Measurements from ENCODE around the gene C11orf42.

Gene C11orf42

GRCh38 chr11:6205366-6205765 is at the start of gene C11orf42:
TSS of gene C11orf42 (plus strand) at chr11:6205557. CDS start at chr11:6205616, 59 bp downstream.
- ATAC-seq (ENCODE audit: low read depth) (no peak), DNase-seq (ENCODE audit: low spot score in 2 of 2) (no peak)
- Mint-ChIP-seq H3K4me1 (peaks cover 12% of the 10 kb centered on the region), H3K36me3 (peaks cover 15% of the 10 kb centered on the region), H3K27me3 (no peaks in the 10 kb centered on the region), H3K27ac (no peak within 1 kb of the TSS), H3K9me3 (no peaks in the 10 kb centered on the region), H3K4me3 (no peak within 1 kb of the TSS)

GRCh38 chr11:6156628-6157359 is 48.6 kb upstream of the C11orf42 start:
- no peaks in the 10 kb centered on the region for H3K36me3 Mint-ChIP-seq
- H3K27ac Mint-ChIP-seq = no peak overlapping the region
- no peak for ATAC-seq (ENCODE audit: low read depth)
- DNase-seq (ENCODE audit: low spot score in 2 of 2) = no peak
- H3K27me3 Mint-ChIP-seq = no peaks in the 10 kb centered on the region
- no peaks in the 10 kb centered on the region for H3K4me1 Mint-ChIP-seq
- H3K9me3 Mint-ChIP-seq = no peaks in the 10 kb centered on the region
- no peak overlapping the region for H3K4me3 Mint-ChIP-seq

- ATAC-seq (ENCODE audit: low read depth) (no peak), DNase-seq (ENCODE audit: low spot score in 2 of 2) (no peak)
- Mint-ChIP-seq H3K9me3 (no peaks in the 10 kb centered on the region), H3K27me3 (peaks cover 11% of the 10 kb centered on the region), H3K36me3 (no peaks in the 10 kb centered on the region), H3K27ac (no peak within 1 kb of the TSS), H3K4me3 (no peak within 1 kb of the TSS), H3K4me1 (no peaks in the 10 kb centered on the region)
These were observed 35.1 kb upstream of the C11orf42 start, which contains the start of gene OR52B2 for GRCh38 chr11:6170226-6170625. TSS of gene OR52B2 (minus strand) at chr11:6170326. CDS start at chr11:6170326, 0 bp downstream.

GRCh38 chr11:6175440-6175839 is 29.9 kb upstream of the C11orf42 start:
- Mint-ChIP-seq H3K4me3 (no peak overlapping the region), H3K36me3 (no peaks in the 10 kb centered on the region), H3K9me3 (no peaks in the 10 kb centered on the region), H3K4me1 (no peaks in the 10 kb centered on the region), H3K27ac (no peak overlapping the region), H3K27me3 (peaks cover 9% of the 10 kb centered on the region)
- DNase-seq (ENCODE audit: low spot score in 2 of 2) = no peak
- no peak for ATAC-seq (ENCODE audit: low read depth)

GRCh38 chr11:6191742-6192141 is 13.6 kb upstream of the C11orf42 start:
- no peaks in the 10 kb centered on the region for H3K27me3 Mint-ChIP-seq
- no peak overlapping the region for H3K4me3 Mint-ChIP-seq
- no peaks in the 10 kb centered on the region for H3K9me3 Mint-ChIP-seq
- no peaks in the 10 kb centered on the region for H3K36me3 Mint-ChIP-seq
- ATAC-seq (ENCODE audit: low read depth) = no peak
- DNase-seq (ENCODE audit: low spot score in 2 of 2) = no peak
- H3K4me1 Mint-ChIP-seq = peaks cover 3% of the 10 kb centered on the region
- H3K27ac Mint-ChIP-seq = peak overlapping the region; percentile 10

GRCh38 chr11:6194065-6194581 is 11.2 kb upstream of the C11orf42 start:
- Mint-ChIP-seq H3K9me3 (no peaks in the 10 kb centered on the region), H3K4me1 (peaks cover 3% of the 10 kb centered on the region), H3K27me3 (no peaks in the 10 kb centered on the region), H3K36me3 (no peaks in the 10 kb centered on the region), H3K27ac (no peak overlapping the region), H3K4me3 (no peak overlapping the region)
- DNase-seq (ENCODE audit: low spot score in 2 of 2) (no peak), ATAC-seq (ENCODE audit: low read depth) (no peak)

- H3K4me3 Mint-ChIP-seq = no peak overlapping the region
- DNase-seq (ENCODE audit: low spot score in 2 of 2) (no peak), ATAC-seq (ENCODE audit: low read depth) (no peak)
- no peaks in the 10 kb centered on the region for H3K27me3 Mint-ChIP-seq
- H3K9me3 Mint-ChIP-seq = no peaks in the 10 kb centered on the region
- no peak overlapping the region for H3K27ac Mint-ChIP-seq
- peaks cover 3% of the 10 kb centered on the region for H3K4me1 Mint-ChIP-seq
- H3K36me3 Mint-ChIP-seq = no peaks in the 10 kb centered on the region
These were observed 9.0 kb upstream of the C11orf42 start for GRCh38 chr11:6196396-6196795.

GRCh38 chr11:6197466-6198200 is 7.7 kb upstream of the C11orf42 start:
- Mint-ChIP-seq H3K27me3 (no peaks in the 10 kb centered on the region), H3K36me3 (no peaks in the 10 kb centered on the region), H3K27ac (no peak overlapping the region), H3K4me1 (peaks cover 3% of the 10 kb centered on the region), H3K4me3 (no peak overlapping the region), H3K9me3 (no peaks in the 10 kb centered on the region)
- DNase-seq (ENCODE audit: low spot score in 2 of 2) (no peak), ATAC-seq (ENCODE audit: low read depth) (no peak)

- ATAC-seq (ENCODE audit: low read depth) = no peak
- H3K4me1 Mint-ChIP-seq = peaks cover 13% of the 10 kb centered on the region
- H3K36me3 Mint-ChIP-seq = peaks cover 3% of the 10 kb centered on the region
These were observed 6.1 kb upstream of the C11orf42 start, which contains the start of gene OR52W1 for GRCh38 chr11:6199174-6199810. TSS of gene OR52W1 (plus strand) at chr11:6199224. CDS start at chr11:6199224, 0 bp downstream.

GRCh38 chr11:6200975-6201374 is 4.4 kb upstream of the C11orf42 start:
- H3K4me3 Mint-ChIP-seq = no peak overlapping the region
- H3K9me3 Mint-ChIP-seq = no peaks in the 10 kb centered on the region
- no peak for ATAC-seq (ENCODE audit: low read depth)
- H3K27me3 Mint-ChIP-seq = no peaks in the 10 kb centered on the region
- DNase-seq (ENCODE audit: low spot score in 2 of 2) = no peak
- no peak overlapping the region for H3K27ac Mint-ChIP-seq
- H3K36me3 Mint-ChIP-seq = peaks cover 7% of the 10 kb centered on the region
- H3K4me1 Mint-ChIP-seq = peaks cover 15% of the 10 kb centered on the region

More at GRCh38 chr11:6199174-6199810, 6.1 kb upstream of the C11orf42 start, which contains the start of gene OR52W1:
- Mint-ChIP-seq H3K27ac (no peak within 1 kb of the TSS), H3K9me3 (no peaks in the 10 kb centered on the region), H3K4me3 (no peak within 1 kb of the TSS), H3K27me3 (no peaks in the 10 kb centered on the region)
- DNase-seq (ENCODE audit: low spot score in 2 of 2) = no peak

- no peak overlapping the region for H3K27ac Mint-ChIP-seq
- DNase-seq (ENCODE audit: low spot score in 2 of 2) (no peak), ATAC-seq (ENCODE audit: low read depth) (no peak)
- H3K27me3 Mint-ChIP-seq = no peaks in the 10 kb centered on the region
- no peak overlapping the region for H3K4me3 Mint-ChIP-seq
- H3K4me1 Mint-ChIP-seq = peaks cover 13% of the 10 kb centered on the region
- no peaks in the 10 kb centered on the region for H3K9me3 Mint-ChIP-seq
- peaks cover 8% of the 10 kb centered on the region for H3K36me3 Mint-ChIP-seq
These were observed 3.9 kb upstream of the C11orf42 start for GRCh38 chr11:6201481-6201880.

- ATAC-seq (ENCODE audit: low read depth) (no peak), DNase-seq (ENCODE audit: low spot score in 2 of 2) (no peak)
- H3K27ac Mint-ChIP-seq = no peak overlapping the region
- H3K4me1 Mint-ChIP-seq = peaks cover 12% of the 10 kb centered on the region
- H3K9me3 Mint-ChIP-seq = no peaks in the 10 kb centered on the region
- H3K27me3 Mint-ChIP-seq = no peaks in the 10 kb centered on the region
- H3K4me3 Mint-ChIP-seq = no peak overlapping the region
- H3K36me3 Mint-ChIP-seq = peaks cover 8% of the 10 kb centered on the region
These were observed 3.3 kb upstream of the C11orf42 start for GRCh38 chr11:6202041-6202440.

- Mint-ChIP-seq H3K4me3 (no peak overlapping the region), H3K27ac (peak overlapping the region; percentile 2), H3K9me3 (no peaks in the 10 kb centered on the region), H3K4me1 (peaks cover 12% of the 10 kb centered on the region), H3K27me3 (no peaks in the 10 kb centered on the region), H3K36me3 (peaks cover 8% of the 10 kb centered on the region)
- DNase-seq (ENCODE audit: low spot score in 2 of 2) = no peak
- no peak for ATAC-seq (ENCODE audit: low read depth)
These were observed 2.0 kb upstream of the C11orf42 start for GRCh38 chr11:6203327-6203726.

- Mint-ChIP-seq H3K27ac (no peak overlapping the region), H3K9me3 (no peaks in the 10 kb centered on the region), H3K4me1 (peaks cover 12% of the 10 kb centered on the region)
These were observed 651 bp upstream of the C11orf42 start for GRCh38 chr11:6204706-6205105.

More at GRCh38 chr11:6204706-6205105, 651 bp upstream of the C11orf42 start:
- DNase-seq (ENCODE audit: low spot score in 2 of 2) (no peak), ATAC-seq (ENCODE audit: low read depth) (no peak)
- Mint-ChIP-seq H3K36me3 (peaks cover 13% of the 10 kb centered on the region), H3K27me3 (no peaks in the 10 kb centered on the region), H3K4me3 (no peak overlapping the region)
